Measurements from ENCODE around the gene SLC19A1.

SLC19A1 gene

DNA sequence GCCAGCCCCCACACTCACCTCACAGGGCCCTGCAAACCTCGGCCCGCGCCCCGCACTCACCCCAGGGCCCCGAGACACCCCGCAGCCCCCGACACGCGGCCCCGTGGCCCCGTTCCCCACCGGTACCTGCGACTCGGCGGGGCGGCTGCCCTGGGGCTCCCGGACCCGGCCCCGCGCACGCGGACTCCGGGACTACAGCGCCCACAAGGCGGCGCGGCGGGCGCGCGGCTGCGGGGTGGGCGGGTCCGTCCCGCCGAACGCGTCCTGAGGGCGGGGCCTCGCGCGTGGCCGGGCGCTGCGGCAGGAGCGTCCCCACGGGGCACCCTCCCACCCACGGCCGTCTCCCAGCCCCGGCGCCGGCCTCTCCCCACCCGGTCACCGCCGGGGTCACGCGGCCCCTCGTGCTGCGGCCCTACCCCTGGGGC is at the start of gene SLC19A1:
Gene SLC19A1 (minus strand): TSS at position 199 of the 425 bp plus-strand sequence. CDS start 4,481 bp downstream, outside the sequence.
- peak; percentile 96 for DNase-seq (ENCODE audit: low spot score)

DNA sequence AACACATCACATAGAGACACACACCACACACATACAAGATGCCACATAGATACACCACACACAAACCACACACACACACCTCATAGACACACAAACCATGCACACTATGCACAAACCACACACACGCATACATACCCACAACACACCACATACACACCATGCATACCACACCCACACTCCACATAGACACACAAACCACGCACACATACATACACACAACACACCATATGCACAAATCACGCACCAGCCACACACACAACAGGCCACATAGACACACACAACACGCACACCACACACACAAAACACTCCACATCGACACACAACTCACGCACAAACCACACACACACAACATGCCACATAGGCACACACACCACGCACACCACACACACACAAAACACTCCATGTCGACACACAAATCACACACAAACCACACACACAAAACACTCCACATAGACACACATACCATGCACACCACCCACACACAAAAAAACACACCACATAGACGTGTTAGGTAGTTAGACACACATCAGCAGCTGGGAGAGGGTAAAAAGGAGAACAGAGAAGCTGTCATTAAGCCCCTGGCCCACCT is 49.5 kb upstream of the SLC19A1 start:
- no peak for DNase-seq (ENCODE audit: low spot score)

DNA sequence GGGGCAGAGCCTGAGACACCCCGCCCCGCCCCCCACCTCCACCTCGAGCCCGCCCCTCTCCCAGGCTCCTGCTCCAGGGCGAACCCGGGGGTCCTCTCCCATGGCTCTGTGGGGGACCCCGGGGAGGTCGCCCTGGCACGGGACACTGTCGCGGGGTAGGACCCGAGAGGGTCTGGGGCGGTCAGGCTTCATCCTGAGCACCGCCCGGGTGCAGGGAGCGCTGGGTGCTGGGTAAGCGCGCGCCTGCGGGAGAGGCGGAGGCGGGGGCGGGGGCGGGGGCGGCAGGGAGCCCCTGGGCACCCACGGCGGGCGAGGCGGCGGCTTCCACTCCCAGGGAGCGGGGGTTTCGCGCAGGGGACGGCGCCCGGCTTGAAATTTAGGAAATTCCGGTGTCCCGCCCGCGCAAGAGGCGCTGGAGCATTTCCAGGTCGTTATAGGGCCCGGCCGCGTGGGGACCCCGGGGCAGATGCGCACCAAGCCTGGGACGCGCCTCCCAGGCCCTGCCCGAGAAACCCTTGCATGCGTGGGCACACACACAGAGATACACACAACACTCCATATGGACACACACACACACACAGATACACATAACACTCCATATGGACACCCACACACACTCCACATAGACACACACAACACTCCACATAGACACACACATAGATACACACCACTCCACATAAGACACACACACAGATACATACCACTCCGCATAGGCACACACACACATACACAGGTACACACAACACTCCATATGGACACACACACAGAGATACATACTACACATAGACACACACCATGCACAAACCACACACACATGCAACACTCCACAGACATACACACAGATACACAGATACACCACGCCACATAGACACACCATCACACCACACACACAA is 48.7 kb upstream of the SLC19A1 start:
- no peak for DNase-seq (ENCODE audit: low spot score)

DNA sequence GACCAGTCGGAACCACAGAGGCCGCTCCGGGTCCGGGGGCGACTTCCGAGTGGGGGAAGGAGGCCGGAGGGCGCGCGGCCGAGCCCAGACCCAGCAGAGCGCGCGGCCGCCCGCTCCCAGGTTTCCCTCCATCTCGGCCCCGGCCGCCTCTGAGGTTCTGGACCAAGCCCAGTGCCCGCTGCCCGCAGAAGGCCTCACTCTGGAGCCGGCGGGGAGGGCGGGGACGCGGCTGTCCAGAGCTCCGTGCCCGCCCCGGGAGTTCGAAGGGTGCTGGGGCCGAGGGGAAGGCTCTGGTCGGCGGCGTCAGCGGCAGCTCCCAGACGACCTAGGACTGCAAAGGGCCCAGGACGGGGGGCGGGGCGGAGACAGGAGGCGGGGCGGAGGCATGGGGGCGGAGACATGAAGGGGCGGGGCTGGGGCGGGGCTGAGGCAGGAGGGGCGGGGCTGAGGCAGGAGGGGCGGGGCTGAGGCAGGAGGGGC is 48.0 kb upstream of the SLC19A1 start:
- DNase-seq (ENCODE audit: low spot score), result peak; percentile 36

DNA sequence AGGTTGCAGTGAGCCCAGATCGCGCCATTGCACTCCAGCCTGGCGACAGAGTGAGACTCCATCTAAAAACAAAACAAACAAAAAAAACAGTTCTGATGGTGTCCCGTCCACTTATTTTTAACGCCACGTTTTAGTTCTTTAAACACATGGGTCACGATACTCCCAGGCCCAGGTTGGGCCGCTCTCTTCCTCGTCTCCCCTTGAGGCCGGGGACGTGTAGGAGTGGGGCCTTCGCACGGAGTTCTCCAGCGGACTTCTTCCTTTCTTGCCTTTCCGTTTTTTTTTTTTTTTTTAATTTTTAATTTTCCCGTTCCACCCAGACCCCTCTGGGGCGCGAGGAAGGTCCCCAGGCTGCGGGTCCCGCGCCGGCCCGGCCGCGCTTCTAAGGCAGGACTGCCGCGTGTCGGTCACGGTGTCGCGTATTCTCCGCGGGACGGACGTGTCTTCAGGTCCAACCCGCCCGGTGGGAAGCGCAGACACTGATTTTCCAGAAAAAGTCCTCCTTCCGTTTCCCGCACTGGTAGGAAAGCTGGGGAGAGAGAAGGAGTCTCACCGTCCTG is 47.5 kb upstream of the SLC19A1 start:
- no peak for DNase-seq (ENCODE audit: low spot score)

DNA sequence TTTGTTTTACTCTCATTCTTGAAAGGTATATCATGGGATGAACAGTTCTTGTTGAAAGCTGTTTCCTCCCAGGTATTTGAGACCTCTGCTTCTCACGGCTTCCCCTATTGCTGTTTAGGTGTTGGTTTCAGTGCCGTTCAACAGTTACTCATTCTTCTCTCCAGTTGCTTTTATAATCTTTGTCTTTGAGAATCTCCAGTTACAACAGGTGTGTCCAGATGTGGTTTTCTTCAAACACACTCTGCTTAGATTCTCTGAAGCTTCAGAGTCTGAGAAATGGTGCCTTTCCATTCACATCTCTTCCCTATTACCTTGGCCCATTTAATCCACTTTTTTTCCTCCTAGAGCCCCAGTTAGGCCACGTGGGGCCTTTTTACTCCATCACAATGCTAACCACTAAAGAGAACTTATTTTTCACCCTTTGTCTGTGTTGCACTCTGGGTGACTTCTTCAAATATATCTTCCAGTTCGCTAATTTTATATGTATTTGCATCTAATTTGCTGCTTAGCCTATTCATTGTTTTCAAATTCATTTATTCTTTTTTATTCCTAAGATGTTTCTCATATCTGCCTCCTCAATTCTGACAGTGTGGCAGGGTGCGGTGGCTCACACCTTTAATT is 46.7 kb upstream of the SLC19A1 start:
- no peak for DNase-seq (ENCODE audit: low spot score)

DNA sequence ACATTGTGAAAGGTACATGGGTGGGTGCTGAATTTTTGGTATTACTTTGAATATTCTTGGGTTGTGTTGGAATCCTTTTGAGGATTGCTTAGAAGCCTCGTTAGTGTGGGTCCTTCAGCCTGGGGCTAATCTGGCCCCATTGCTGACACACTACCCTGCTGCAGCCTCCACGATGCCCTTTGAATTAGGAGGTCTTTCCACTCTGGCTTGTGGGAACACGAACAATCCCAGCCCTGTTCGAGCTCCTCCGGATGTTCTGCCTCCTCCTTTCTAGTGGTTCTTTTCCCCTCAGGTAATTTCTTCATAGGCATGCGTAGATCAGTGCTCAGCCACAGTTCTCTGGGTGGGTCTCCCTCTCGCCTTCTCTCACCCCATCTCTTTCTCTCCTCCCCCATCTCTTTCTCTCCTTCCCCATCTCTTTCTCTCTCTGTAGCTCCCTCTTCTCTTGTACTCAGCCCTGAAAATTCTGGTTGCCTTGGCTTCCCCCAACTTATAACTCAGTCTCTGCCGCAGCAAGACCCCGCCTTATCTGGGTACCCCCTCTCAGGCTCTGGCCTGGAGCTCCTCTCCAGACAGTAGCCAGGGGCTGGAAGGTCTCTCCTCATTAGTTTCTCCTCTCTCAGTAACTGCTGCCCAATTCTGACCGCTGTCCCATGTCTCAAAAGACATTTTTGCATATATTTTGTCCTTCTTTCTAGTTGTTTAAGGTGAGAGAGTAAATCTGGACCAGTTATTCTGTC is 46.0 kb upstream of the SLC19A1 start:
- DNase-seq (ENCODE audit: low spot score), result no peak

DNA sequence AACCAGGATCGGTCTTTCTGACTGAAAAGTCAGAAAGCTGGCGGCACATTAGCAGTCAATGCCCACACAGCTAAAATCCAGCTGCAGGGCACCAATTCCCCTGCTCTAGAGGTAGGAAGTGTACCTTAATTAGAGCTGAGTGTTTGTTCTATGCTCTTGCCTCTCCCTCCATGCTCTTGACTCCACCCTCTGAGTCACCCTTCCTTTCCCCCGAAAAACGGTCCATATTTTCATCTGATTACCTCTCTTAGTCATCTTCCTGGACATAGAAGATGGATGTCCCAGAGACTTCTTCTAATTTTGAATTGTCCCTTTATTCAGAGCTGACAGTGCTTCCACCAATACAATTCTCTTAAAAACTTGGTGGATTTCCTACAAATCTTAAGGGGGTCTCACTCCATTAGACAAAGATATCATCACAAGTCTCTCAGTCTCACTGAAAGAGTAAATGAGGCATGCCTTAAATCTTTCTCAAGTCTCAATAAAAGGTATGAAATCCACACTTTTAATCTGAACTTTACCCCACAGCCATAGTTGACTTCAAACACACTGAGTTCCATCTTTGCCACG is 44.1 kb upstream of the SLC19A1 start:
- no peak for DNase-seq (ENCODE audit: low spot score)

DNA sequence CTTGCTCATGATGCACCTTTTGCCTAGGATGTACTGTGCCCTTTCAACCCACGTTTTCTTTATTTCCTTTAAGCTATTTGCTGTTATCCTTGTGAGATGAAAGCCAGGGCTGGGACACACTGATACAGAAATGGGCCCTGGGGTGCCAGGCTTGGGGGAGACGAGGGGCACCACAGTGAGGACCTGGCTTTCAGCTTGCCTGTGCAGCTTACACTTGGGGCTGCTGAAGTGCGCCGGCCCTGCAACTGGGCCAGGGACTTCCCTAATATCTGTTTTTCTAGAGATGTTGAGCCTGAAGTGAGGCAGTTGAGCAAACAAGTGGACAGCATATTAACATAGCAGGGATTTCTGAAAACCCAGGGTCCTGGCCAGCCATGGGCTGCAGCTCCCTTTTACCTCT is 42.5 kb upstream of the SLC19A1 start:
- no peak for DNase-seq (ENCODE audit: low spot score)

DNA sequence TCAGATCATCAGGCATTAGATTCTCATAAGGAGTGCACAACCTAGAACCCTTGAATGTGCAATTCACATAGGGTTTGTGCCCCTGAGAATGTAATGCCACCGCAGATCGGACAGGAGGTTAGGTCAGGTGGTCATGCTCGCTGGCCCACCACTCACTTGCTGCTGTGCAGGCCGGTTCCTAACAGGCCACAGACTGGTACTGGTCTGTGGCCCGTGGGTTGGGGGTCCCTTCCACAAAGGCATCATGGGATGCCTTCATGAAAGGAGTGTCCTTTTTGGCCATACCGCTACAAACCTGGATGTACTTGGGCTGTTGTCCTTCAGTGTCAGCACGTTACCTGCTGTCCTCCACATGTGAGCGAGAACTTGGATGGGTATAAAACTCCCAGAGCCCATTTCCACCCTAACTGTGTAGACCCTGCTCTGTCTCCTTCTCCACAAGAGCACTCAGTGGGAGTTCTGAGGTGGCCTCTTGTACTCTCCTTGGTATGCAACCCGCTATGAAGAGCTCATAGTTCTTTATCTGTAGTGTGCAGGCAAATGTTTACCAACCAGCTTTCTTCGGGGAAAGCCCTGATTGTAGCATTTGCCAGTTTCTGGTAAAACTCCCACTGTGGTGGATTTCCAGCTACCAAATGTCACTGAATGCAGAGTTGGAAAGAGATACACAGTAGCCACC is 41.7 kb upstream of the SLC19A1 start:
- no peak for DNase-seq (ENCODE audit: low spot score)

DNA sequence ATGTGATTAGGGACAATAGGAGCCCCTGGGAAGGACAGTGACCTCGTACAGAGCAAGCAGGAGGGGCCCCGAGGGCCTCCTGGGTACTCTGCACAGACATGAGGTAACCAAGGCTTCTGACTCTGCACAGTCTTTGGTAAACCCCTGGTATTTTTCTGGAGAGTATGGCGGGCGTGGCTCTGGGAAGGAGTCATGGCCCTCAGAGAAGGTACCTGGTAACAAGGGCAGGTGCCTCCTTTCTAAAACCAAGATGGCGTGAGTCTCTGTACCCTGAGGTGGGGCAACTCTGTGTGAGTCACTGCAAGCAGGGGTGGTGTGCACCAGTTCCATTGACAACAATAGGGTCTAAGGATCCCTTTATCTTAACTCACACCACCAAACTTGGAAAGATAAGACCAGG is 39.9 kb upstream of the SLC19A1 start:
- DNase-seq (ENCODE audit: low spot score), result no peak

DNA sequence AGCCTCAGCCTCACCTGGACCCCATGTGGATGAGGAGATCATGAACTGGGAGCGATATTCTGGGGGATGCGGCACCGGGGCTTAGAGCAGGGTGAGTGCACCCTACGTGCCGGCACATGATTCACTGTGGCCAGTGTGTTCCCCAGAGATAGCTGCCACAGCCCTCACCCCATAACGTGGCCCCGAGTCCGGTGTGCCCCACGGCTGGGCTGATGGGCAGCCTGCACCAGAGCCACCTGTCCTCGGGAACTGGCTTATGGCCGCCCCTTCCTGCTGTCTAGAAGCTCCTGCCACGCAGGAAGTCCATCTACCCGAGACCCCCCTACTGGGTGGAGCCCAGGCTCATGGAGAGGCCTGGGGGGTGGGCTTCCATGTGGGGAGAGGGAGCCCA is 39.1 kb upstream of the SLC19A1 start:
- DNase-seq (ENCODE audit: low spot score), result no peak

DNA sequence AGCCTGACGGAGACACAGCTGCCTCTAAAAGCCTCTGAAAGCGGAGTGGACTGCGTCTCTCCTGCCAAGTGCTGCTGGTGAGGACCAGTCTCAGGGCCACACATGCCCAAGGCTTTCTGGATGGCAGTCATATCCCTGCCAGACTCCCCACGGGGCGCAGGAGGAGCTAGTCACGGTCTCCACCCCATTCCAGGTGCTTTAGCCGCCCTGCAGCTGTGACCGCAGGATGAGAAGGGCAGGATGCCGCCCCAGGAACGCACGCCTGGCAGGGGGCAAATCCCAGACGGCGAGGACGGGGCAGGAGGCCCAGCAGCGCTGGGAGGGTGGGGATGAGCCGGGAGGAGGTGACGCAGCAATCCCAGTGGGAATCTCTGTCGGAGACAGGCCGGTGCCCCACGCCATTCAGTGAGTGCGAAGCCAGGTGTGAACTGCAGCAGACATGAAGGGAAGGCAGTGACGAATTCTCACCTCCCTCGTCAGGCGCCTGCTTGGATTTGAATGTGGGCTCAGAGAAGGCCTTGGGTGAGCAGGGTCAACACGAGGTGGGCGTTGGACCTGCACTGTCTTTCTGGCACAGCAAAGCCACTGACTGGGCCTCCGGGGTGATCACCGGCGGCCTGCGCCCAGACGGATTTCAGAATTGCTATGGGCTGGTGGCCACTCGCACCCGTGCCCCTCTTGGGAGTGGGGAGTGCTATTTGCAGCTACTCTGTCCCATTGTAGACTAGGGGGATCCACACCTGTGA is 38.5 kb upstream of the SLC19A1 start:
- DNase-seq (ENCODE audit: low spot score), result no peak

DNA sequence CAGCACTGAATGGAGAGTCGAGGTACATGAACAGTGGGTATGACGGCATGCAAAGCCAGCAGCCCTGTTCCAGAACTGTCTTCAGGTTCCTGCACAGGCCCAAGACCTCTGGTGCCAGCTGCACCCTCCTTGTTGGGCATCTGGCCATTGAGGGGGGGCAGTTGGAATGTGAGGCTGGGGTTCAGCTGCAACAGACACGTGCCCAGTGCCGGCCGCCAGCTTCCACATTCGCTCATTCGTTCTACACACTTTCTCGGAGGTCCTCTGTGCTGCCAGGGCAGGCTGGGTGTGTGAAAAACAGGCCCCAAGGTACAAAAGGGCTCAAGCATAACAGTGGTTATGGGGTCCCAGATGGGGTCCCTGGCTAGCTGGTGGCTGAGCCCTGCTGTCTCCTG is 37.9 kb upstream of the SLC19A1 start:
- no peak for DNase-seq (ENCODE audit: low spot score)

DNA sequence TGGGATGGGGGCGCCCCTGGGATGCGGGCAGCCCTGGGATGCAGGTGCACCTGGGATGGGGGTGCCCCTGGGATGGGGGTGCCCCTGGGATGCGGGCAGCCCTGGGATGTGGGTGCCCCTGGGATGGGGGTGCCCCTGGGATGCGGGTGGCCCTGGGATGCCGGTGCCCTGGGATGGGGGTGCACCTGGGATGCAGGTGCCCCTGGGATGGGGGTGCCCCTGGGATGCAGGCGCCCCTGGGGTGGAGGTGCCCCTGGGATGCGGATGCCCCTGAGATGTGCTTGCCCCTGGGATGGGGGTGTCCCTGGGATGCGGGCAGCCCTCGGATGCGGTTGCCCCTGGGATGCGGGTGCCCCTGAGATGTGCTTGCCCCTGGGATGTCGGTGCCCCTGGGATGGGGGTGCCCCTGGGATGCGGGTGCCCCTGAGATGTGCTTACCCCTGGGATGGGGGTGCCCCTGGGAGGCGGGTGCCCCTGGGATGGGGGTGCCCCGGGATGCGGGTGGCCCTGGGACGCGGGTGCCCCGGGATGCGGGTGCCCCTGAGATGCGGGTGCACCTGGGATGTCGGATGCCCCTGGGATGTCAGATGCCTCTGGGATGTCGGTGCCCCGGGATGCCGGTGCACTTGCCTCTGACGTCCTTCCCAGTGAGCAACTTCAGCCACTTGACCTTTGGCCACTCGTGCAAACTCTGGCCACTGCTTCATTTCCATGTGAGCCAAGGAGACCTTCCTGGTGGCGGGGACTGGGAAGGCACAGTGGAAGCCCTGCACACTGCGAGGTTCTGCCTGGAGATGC is 37.3 kb upstream of the SLC19A1 start:
- DNase-seq (ENCODE audit: low spot score), result no peak

DNA sequence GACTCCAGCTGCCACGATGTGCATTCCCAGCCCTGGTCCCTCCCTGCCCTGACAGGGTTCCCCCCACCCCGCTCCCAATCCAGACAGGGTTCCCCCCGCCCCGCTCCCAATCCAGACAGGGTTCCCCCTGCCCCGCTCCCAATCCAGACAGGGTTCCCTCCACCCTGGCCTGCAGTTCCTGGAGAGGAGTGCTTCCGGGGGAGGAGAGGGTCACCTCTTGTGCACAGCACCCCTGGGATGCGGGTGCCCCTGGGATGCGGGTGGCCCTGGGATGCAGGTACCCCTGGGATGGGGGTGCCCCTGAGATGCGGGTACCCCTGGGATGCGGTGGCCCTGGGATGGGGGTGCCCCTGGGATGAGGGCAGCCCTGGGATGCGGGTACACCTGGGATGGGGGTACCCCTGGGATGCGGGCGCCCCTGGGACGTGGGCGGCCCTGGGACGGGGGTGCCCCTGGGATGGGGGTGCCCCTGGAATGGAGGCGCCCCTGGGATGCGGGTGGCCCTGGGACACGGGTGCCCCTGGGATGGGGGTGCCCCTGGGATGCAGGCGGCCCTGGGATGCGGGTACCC is 36.7 kb upstream of the SLC19A1 start:
- no peak for DNase-seq (ENCODE audit: low spot score)

DNA sequence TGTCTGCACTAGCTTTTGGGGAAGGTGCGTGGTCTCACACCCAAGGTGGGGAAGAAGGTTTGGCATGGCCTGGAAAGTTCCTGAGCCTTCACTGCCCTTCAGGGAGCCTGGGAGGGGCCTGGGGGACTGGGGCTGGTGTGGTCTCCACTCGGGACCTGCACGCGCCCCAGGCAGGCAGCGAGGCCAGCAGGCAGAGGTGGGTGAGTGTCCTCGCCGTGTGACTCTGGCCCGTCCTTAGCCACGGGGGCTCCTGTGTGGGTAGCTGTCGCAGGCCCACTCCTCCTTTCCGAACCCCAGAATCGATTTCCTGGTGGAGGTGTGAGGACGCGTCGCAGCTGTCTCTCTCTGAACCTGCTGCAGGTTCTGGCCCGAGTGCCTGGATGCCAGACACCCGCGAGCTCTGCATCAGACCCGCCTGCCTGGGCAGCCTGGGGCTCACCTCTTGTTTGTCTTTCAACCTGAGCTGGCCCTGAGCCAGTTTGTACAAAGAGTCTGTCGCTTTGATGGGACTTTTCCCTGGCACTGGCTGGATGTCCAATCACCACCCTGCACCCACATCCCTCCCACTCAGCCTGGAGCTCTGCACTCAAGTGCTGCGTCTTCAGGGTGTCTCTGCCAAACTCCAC is 36.0 kb upstream of the SLC19A1 start:
- no peak for DNase-seq (ENCODE audit: low spot score)

DNA sequence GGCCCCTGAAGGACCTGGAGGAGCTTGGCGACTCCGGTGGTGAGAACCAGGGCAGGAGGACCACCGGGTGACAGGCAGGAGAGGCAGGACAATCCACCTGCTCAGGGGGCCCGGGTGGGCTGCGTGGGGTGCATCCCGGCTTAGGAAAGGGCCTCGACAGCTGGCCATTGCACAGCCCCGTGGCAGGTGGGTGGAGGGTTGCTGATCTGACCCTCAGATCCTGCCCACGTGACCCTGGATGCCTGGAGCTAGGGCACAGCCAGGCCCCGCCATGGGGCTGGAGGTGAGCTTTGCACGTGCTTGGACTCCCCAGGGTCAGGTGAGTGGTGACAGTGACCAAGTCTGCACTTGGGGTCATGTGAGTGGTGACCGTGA is 35.5 kb upstream of the SLC19A1 start:
- no peak for DNase-seq (ENCODE audit: low spot score)

Measured in hepatic stellate cell (primary cell).